ENCODE measurements around the gene M1AP. TPM values are rescaled to one million over a fixed set of nuclear protein-coding genes. Genes with fewer than 3 reads are reported as not detected.
A peak's percentile ranks its signal among the peaks of the same experiment; 100 is the strongest.
"Not testable (repeated sequence)": the region's sequence is repeated elsewhere in the genome, so short reads cannot be mapped to it uniquely, and the experiment has no call there.

M1AP gene
- total RNA-seq, 2 experiments from 2014 or later = not detected

GRCh38 chr2:74561022-74561421 lies 87.1 kb downstream of the M1AP start:
- H3K27ac Mint-ChIP-seq; H3K9me3 Mint-ChIP-seq (ENCODE audit: insufficient read depth); CTCF ChIA-PET; ATAC-seq; DNase-seq; POLR2A ChIA-PET; H3K4me3 Mint-ChIP-seq: not testable (repeated sequence)
- Mint-ChIP-seq H3K36me3 (ENCODE audit: low read depth) (peaks cover 22% of the 10 kb centered on the region), H3K27me3 (ENCODE audit: low read depth) (peaks cover 12% of the 10 kb centered on the region), H3K4me1 (ENCODE audit: low read depth) (peaks cover 38% of the 10 kb centered on the region)

GRCh38 chr2:74560591-74560990 lies 87.5 kb downstream of the M1AP start:
- ChIA-PET POLR2A (interaction anchor here (0.7 kb wide), 1 partner anchor 387 kb away, joined by 4 read pairs; no protein-coding TSS in a partner anchor), CTCF (interaction anchor here (3.9 kb wide), 1 partner anchor 26 kb away, joined by 17 read pairs; no protein-coding TSS in a partner anchor)
- Mint-ChIP-seq H3K27me3 (ENCODE audit: low read depth) (peaks cover 12% of the 10 kb centered on the region), H3K4me1 (ENCODE audit: low read depth) (peaks cover 42% of the 10 kb centered on the region), H3K9me3 (ENCODE audit: insufficient read depth) (no peaks in the 10 kb centered on the region), H3K36me3 (ENCODE audit: low read depth) (peaks cover 23% of the 10 kb centered on the region), H3K27ac (no peak overlapping the region), H3K4me3 (no peak overlapping the region)
- ATAC-seq = no peak
- no peak for DNase-seq

- Mint-ChIP-seq H3K36me3 (ENCODE audit: low read depth) (peaks cover 23% of the 10 kb centered on the region), H3K27ac (no peak overlapping the region), H3K9me3 (ENCODE audit: insufficient read depth) (no peaks in the 10 kb centered on the region), H3K4me3 (no peak overlapping the region), H3K27me3 (ENCODE audit: low read depth) (peaks cover 12% of the 10 kb centered on the region), H3K4me1 (ENCODE audit: low read depth) (peaks cover 47% of the 10 kb centered on the region)
- ChIA-PET POLR2A (interaction anchor here (0.7 kb wide), 1 partner anchor 386 kb away, joined by 4 read pairs; no protein-coding TSS in a partner anchor), CTCF (interaction anchor here (1.6 to 3.9 kb wide), 2 partner anchors 16 to 27 kb away, joined by 4 to 17 read pairs; no protein-coding TSS in a partner anchor)
- ATAC-seq (no peak), DNase-seq (no peak)
Observed at GRCh38 chr2:74559912-74560311, 88.2 kb downstream of the M1AP start.

GRCh38 chr2:74558284-74559230 lies 89.6 kb downstream of the M1AP start:
- no peak for DNase-seq
- Mint-ChIP-seq H3K4me3 (no peak overlapping the region), H3K27ac (no peak overlapping the region), H3K4me1 (ENCODE audit: low read depth) (peaks cover 52% of the 10 kb centered on the region), H3K27me3 (ENCODE audit: low read depth) (peaks cover 12% of the 10 kb centered on the region), H3K9me3 (ENCODE audit: insufficient read depth) (no peaks in the 10 kb centered on the region), H3K36me3 (ENCODE audit: low read depth) (peaks cover 23% of the 10 kb centered on the region)
- POLR2A ChIA-PET = interaction anchor here (0.9 to 2.3 kb wide), 3 partner anchors 8 to 27 kb away, joined by 3 to 7 read pairs (median 4); no protein-coding TSS in a partner anchor
- ATAC-seq = no peak
- CTCF ChIA-PET = interaction anchor here (1.4 to 3.9 kb wide), 5 partner anchors 15 to 51 kb away, joined by 3 to 17 read pairs (median 4); partner anchors contain the start of gene PCGF1

- Mint-ChIP-seq H3K36me3 (ENCODE audit: low read depth) (peaks cover 23% of the 10 kb centered on the region), H3K27me3 (ENCODE audit: low read depth) (peaks cover 12% of the 10 kb centered on the region), H3K9me3 (ENCODE audit: insufficient read depth) (no peaks in the 10 kb centered on the region), H3K27ac (no peak overlapping the region), H3K4me3 (peak overlapping the region; percentile 95), H3K4me1 (ENCODE audit: low read depth) (peaks cover 53% of the 10 kb centered on the region)
- ATAC-seq (no peak), DNase-seq (no peak)
- POLR2A ChIA-PET = interaction anchor here (2.2 to 2.3 kb wide), 2 partner anchors 10 to 26 kb away, joined by 7 to 13 read pairs; no protein-coding TSS in a partner anchor
- CTCF ChIA-PET = interaction anchor here (1.3 to 3.9 kb wide), 3 partner anchors 12 to 49 kb away, joined by 3 to 17 read pairs (median 4); partner anchors contain the start of gene PCGF1
Observed at GRCh38 chr2:74556831-74557370, 91.2 kb downstream of the M1AP start.

GRCh38 chr2:74556159-74556558 lies 92.0 kb downstream of the M1AP start:
- DNase-seq = no peak
- POLR2A ChIA-PET = interaction anchor here (2.2 kb wide), 1 partner anchor 11 kb away, joined by 13 read pairs; no protein-coding TSS in a partner anchor
- CTCF ChIA-PET = interaction anchor here (0.7 to 1.6 kb wide), 3 partner anchors 11 to 31 kb away, joined by 3 to 5 read pairs (median 3); no protein-coding TSS in a partner anchor
- H3K27me3 Mint-ChIP-seq (ENCODE audit: low read depth) = peaks cover 12% of the 10 kb centered on the region
- no peaks in the 10 kb centered on the region for H3K9me3 Mint-ChIP-seq (ENCODE audit: insufficient read depth)
- no peak for ATAC-seq
- H3K4me1 Mint-ChIP-seq (ENCODE audit: low read depth) = peaks cover 47% of the 10 kb centered on the region
- H3K4me3 Mint-ChIP-seq = peak overlapping the region; percentile 95
- no peak overlapping the region for H3K27ac Mint-ChIP-seq
- H3K36me3 Mint-ChIP-seq (ENCODE audit: low read depth) = peaks cover 23% of the 10 kb centered on the region

GRCh38 chr2:74555610-74556103 lies 92.5 kb downstream of the M1AP start:
- DNase-seq = no peak
- Mint-ChIP-seq H3K4me1 (ENCODE audit: low read depth) (peaks cover 45% of the 10 kb centered on the region), H3K9me3 (ENCODE audit: insufficient read depth) (no peaks in the 10 kb centered on the region), H3K4me3 (peak overlapping the region; percentile 95), H3K27ac (peak overlapping the region; percentile 93), H3K36me3 (ENCODE audit: low read depth) (peaks cover 23% of the 10 kb centered on the region), H3K27me3 (ENCODE audit: low read depth) (peaks cover 10% of the 10 kb centered on the region)
- ChIA-PET POLR2A (interaction anchor here (0.6 to 2.2 kb wide), 9 partner anchors 9 to 97 kb away, joined by 3 to 13 read pairs (median 4); partner anchors contain the start of gene WBP1), CTCF (interaction anchor here (0.7 to 1.6 kb wide), 5 partner anchors 11 to 32 kb away, joined by 3 to 5 read pairs (median 3); no protein-coding TSS in a partner anchor)
- no peak for ATAC-seq

GRCh38 chr2:74554820-74555531 lies 93.2 kb downstream of the M1AP start:
- CTCF ChIA-PET = interaction anchor here (0.7 to 1.6 kb wide), 4 partner anchors 10 to 32 kb away, joined by 3 to 5 read pairs (median 4); no protein-coding TSS in a partner anchor
- H3K4me1 Mint-ChIP-seq (ENCODE audit: low read depth) = peaks cover 38% of the 10 kb centered on the region
- DNase-seq (peak; percentile 60), ATAC-seq (peak; percentile 63)
- POLR2A ChIA-PET = interaction anchor here (0.6 to 2.2 kb wide), 10 partner anchors 8 to 97 kb away, joined by 3 to 13 read pairs (median 4); partner anchors contain the start of genes MRPL53 and WBP1
- no peaks in the 10 kb centered on the region for H3K9me3 Mint-ChIP-seq (ENCODE audit: insufficient read depth)
- peak overlapping the region; percentile 93 for H3K27ac Mint-ChIP-seq
- H3K27me3 Mint-ChIP-seq (ENCODE audit: low read depth) = peaks cover 13% of the 10 kb centered on the region
- H3K36me3 Mint-ChIP-seq (ENCODE audit: low read depth) = peaks cover 23% of the 10 kb centered on the region
- H3K4me3 Mint-ChIP-seq = peak overlapping the region; percentile 95

GRCh38 chr2:74553892-74554819 lies 94.0 kb downstream of the M1AP start, which contains the start of the genes DOK1 and LOXL3:
DOK1 (plus strand) TSS chr2:74554720; CDS start chr2:74554755, 35 bp downstream.
LOXL3 (minus strand) TSS chr2:74553942; CDS start chr2:74552634, 1,308 bp downstream.
- peaks cover 38% of the 10 kb centered on the region for H3K4me1 Mint-ChIP-seq (ENCODE audit: low read depth)
- H3K36me3 Mint-ChIP-seq (ENCODE audit: low read depth) = peaks cover 23% of the 10 kb centered on the region
- H3K4me3 Mint-ChIP-seq = peak within 1 kb of the TSS; percentile 95
- H3K27me3 Mint-ChIP-seq (ENCODE audit: low read depth) = peaks cover 21% of the 10 kb centered on the region
- ChIA-PET POLR2A (interaction anchor here (0.7 to 1.5 kb wide), 6 partner anchors 20 to 96 kb away, joined by 3 to 4 read pairs (median 4); partner anchors contain the start of genes MRPL53 and WBP1), CTCF (interaction anchor here (0.9 to 1.3 kb wide), 4 partner anchors 10 to 71 kb away, joined by 3 to 4 read pairs (median 3); partner anchors contain the start of genes CCDC142 and TTC31)
- ATAC-seq (peak; percentile 82), DNase-seq (peak; percentile 87)
- H3K9me3 Mint-ChIP-seq (ENCODE audit: insufficient read depth) = no peaks in the 10 kb centered on the region
- H3K27ac Mint-ChIP-seq = peak within 1 kb of the TSS; percentile 93
